ENCODE results near the gene CHPT1. TPM values are rescaled to one million over a fixed set of nuclear protein-coding genes. Genes with fewer than 3 reads are reported as not detected.

CHPT1 gene
- total RNA-seq (9.1 TPM), polyA plus RNA-seq (10 to 100 TPM in 3 of 4 donors, 1 to 10 TPM in 1; 2.8 to 15.3 (median 12.1) TPM)

GRCh38 chr12:101697197-101697929, at the start of gene CHPT1:
Gene CHPT1 (plus strand): TSS chr12:101697640. CDS start chr12:101697862, 222 bp downstream.
- DNase-seq, result peak; percentile 57 to 65 (median 58)
- H3K4me3 Mint-ChIP-seq, result peak within 1 kb of the TSS; percentile 88 to 94 (median 94)
- H3K4me1 ChIP-seq (ENCODE audit: control insufficient read depth, insufficient read depth, low read length, poor library complexity, severe bottlenecking), result peaks cover 5% of the 10 kb centered on the region
- no peaks in the 10 kb centered on the region for H3K36me3 Mint-ChIP-seq
- peak; percentile 70 to 72 for ATAC-seq (ENCODE audit: low read depth in 2 of 2)
- H3K27ac Mint-ChIP-seq, result peak within 1 kb of the TSS; percentile 76 to 93 (median 92)
- H3K36me3 ChIP-seq (ENCODE audit: control insufficient read depth, insufficient read depth, low read length), result no peaks in the 10 kb centered on the region
- peaks cover 0 to 58% (median 25%) of the 10 kb centered on the region in 4 donors for H3K4me1 Mint-ChIP-seq
- H3K9me3 Mint-ChIP-seq, result no peaks in the 10 kb centered on the region
- peak within 1 kb of the TSS; percentile 81 for H3K4me3 ChIP-seq (ENCODE audit: low read depth, low read length)
- H3K27me3 Mint-ChIP-seq, result peaks cover 35% of the 10 kb centered on the region
- H3K27ac ChIP-seq (ENCODE audit: insufficient read depth, low read length, poor library complexity, severe bottlenecking), result peak within 1 kb of the TSS; percentile 27
- no peaks in the 10 kb centered on the region for H3K27me3 ChIP-seq (ENCODE audit: control insufficient read depth, insufficient read depth, low read length)
- H3K9me3 ChIP-seq (ENCODE audit: control insufficient read depth in 2 of 2, low read length in 2 of 2), result no peaks in the 10 kb centered on the region

- H3K4me1 Mint-ChIP-seq, result no peaks in the 10 kb centered on the region
- Histone ChIP-seq H3K9me3 (ENCODE audit: control insufficient read depth in 2 of 2, low read length in 2 of 2) (no peaks in the 10 kb centered on the region), H3K4me1 (ENCODE audit: control insufficient read depth, insufficient read depth, low read length, poor library complexity, severe bottlenecking) (no peaks in the 10 kb centered on the region), H3K27me3 (ENCODE audit: control insufficient read depth, insufficient read depth, low read length) (peaks cover 7% of the 10 kb centered on the region), H3K4me3 (ENCODE audit: low read depth, low read length) (no peak overlapping the region), H3K36me3 (ENCODE audit: control insufficient read depth, insufficient read depth, low read length) (no peaks in the 10 kb centered on the region), H3K27ac (ENCODE audit: insufficient read depth, low read length, poor library complexity, severe bottlenecking) (no peak overlapping the region)
- ATAC-seq (ENCODE audit: low read depth in 2 of 2) (no peak), DNase-seq (no peak)
- no peak overlapping the region for H3K27ac Mint-ChIP-seq
- H3K9me3 Mint-ChIP-seq, result no peaks in the 10 kb centered on the region
- H3K27me3 Mint-ChIP-seq, result peaks cover 17% of the 10 kb centered on the region
- H3K4me3 Mint-ChIP-seq, result no peak overlapping the region
- no peaks in the 10 kb centered on the region for H3K36me3 Mint-ChIP-seq
These were observed 49.7 kb upstream of the CHPT1 start for GRCh38 chr12:101647711-101648110.

- H3K36me3 Mint-ChIP-seq, result no peaks in the 10 kb centered on the region
These were observed 49.2 kb upstream of the CHPT1 start for GRCh38 chr12:101648195-101648594.

GRCh38 chr12:101650346-101651117, 46.9 kb upstream of the CHPT1 start:
- peaks cover 19% of the 10 kb centered on the region for H3K27me3 Mint-ChIP-seq
- Histone ChIP-seq H3K36me3 (ENCODE audit: control insufficient read depth, insufficient read depth, low read length) (no peaks in the 10 kb centered on the region), H3K27ac (ENCODE audit: insufficient read depth, low read length, poor library complexity, severe bottlenecking) (no peak overlapping the region), H3K4me3 (ENCODE audit: low read depth, low read length) (no peak overlapping the region), H3K4me1 (ENCODE audit: control insufficient read depth, insufficient read depth, low read length, poor library complexity, severe bottlenecking) (no peaks in the 10 kb centered on the region), H3K9me3 (ENCODE audit: control insufficient read depth in 2 of 2, low read length in 2 of 2) (no peaks in the 10 kb centered on the region), H3K27me3 (ENCODE audit: control insufficient read depth, insufficient read depth, low read length) (peaks cover 6% of the 10 kb centered on the region)
- H3K4me1 Mint-ChIP-seq, result no peaks in the 10 kb centered on the region
- no peak overlapping the region for H3K27ac Mint-ChIP-seq
- ATAC-seq (ENCODE audit: low read depth in 2 of 2), result no peak
- H3K36me3 Mint-ChIP-seq, result no peaks in the 10 kb centered on the region
- H3K9me3 Mint-ChIP-seq, result no peaks in the 10 kb centered on the region
- no peak overlapping the region for H3K4me3 Mint-ChIP-seq
- no peak for DNase-seq

More at GRCh38 chr12:101648195-101648594, 49.2 kb upstream of the CHPT1 start:
- Mint-ChIP-seq H3K27ac (no peak overlapping the region), H3K27me3 (peaks cover 22% of the 10 kb centered on the region), H3K4me3 (no peak overlapping the region), H3K4me1 (no peaks in the 10 kb centered on the region), H3K9me3 (no peaks in the 10 kb centered on the region)
- no peak for ATAC-seq (ENCODE audit: low read depth in 2 of 2)
- Histone ChIP-seq H3K9me3 (ENCODE audit: control insufficient read depth in 2 of 2, low read length in 2 of 2) (no peaks in the 10 kb centered on the region), H3K36me3 (ENCODE audit: control insufficient read depth, insufficient read depth, low read length) (no peaks in the 10 kb centered on the region), H3K27me3 (ENCODE audit: control insufficient read depth, insufficient read depth, low read length) (peaks cover 4% of the 10 kb centered on the region), H3K27ac (ENCODE audit: insufficient read depth, low read length, poor library complexity, severe bottlenecking) (no peak overlapping the region), H3K4me3 (ENCODE audit: low read depth, low read length) (no peak overlapping the region), H3K4me1 (ENCODE audit: control insufficient read depth, insufficient read depth, low read length, poor library complexity, severe bottlenecking) (no peaks in the 10 kb centered on the region)
- DNase-seq, result no peak

DNA sequence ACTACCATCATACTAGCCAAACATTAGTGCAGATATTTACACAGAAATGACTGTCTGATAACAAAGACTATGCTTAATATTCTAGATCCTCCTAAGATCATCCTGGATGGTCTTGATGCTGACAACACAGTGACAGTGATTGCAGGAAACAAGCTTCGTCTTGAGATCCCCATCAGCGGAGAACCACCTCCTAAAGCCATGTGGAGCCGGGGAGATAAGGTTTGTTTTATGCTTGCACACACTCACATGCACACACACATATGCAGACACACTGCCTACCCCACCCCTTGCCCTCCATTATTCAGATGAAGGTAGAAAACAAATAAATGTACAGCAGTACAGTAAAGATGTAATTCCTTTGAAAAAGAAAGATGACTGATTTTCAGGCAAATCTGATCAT, 44.4 kb upstream of the CHPT1 start:
- no peak overlapping the region for H3K4me3 ChIP-seq (ENCODE audit: low read depth, low read length)
- H3K36me3 ChIP-seq (ENCODE audit: control insufficient read depth, insufficient read depth, low read length), result no peaks in the 10 kb centered on the region
- no peaks in the 10 kb centered on the region for H3K9me3 ChIP-seq (ENCODE audit: control insufficient read depth in 2 of 2, low read length in 2 of 2)
- H3K4me1 Mint-ChIP-seq, result no peaks in the 10 kb centered on the region
- peaks cover 19% of the 10 kb centered on the region for H3K27me3 Mint-ChIP-seq
- ATAC-seq (ENCODE audit: low read depth in 2 of 2) (no peak), DNase-seq (no peak)
- peaks cover 5% of the 10 kb centered on the region for H3K27me3 ChIP-seq (ENCODE audit: control insufficient read depth, insufficient read depth, low read length)
- no peaks in the 10 kb centered on the region for H3K36me3 Mint-ChIP-seq
- no peaks in the 10 kb centered on the region for H3K9me3 Mint-ChIP-seq
- H3K4me3 Mint-ChIP-seq, result no peak overlapping the region
- H3K4me1 ChIP-seq (ENCODE audit: control insufficient read depth, insufficient read depth, low read length, poor library complexity, severe bottlenecking), result no peaks in the 10 kb centered on the region
- no peak overlapping the region for H3K27ac Mint-ChIP-seq
- no peak overlapping the region for H3K27ac ChIP-seq (ENCODE audit: insufficient read depth, low read length, poor library complexity, severe bottlenecking)

GRCh38 chr12:101653503-101653902, 43.9 kb upstream of the CHPT1 start:
- H3K9me3 Mint-ChIP-seq, result peaks cover 0 to 1% (median 0%) of the 10 kb centered on the region in 7 donors
- no peaks in the 10 kb centered on the region for H3K36me3 Mint-ChIP-seq
- no peak overlapping the region for H3K27ac Mint-ChIP-seq
- H3K4me3 ChIP-seq (ENCODE audit: low read depth, low read length), result no peak overlapping the region
- no peak overlapping the region for H3K4me3 Mint-ChIP-seq
- no peaks in the 10 kb centered on the region for H3K36me3 ChIP-seq (ENCODE audit: control insufficient read depth, insufficient read depth, low read length)
- no peaks in the 10 kb centered on the region for H3K4me1 Mint-ChIP-seq
- peaks cover 5% of the 10 kb centered on the region for H3K27me3 ChIP-seq (ENCODE audit: control insufficient read depth, insufficient read depth, low read length)
- H3K27me3 Mint-ChIP-seq, result peaks cover 24% of the 10 kb centered on the region
- H3K27ac ChIP-seq (ENCODE audit: insufficient read depth, low read length, poor library complexity, severe bottlenecking), result no peak overlapping the region
- no peaks in the 10 kb centered on the region for H3K4me1 ChIP-seq (ENCODE audit: control insufficient read depth, insufficient read depth, low read length, poor library complexity, severe bottlenecking)
- DNase-seq (no peak), ATAC-seq (ENCODE audit: low read depth in 2 of 2) (no peak)
- no peaks in the 10 kb centered on the region for H3K9me3 ChIP-seq (ENCODE audit: control insufficient read depth in 2 of 2, low read length in 2 of 2)

DNA sequence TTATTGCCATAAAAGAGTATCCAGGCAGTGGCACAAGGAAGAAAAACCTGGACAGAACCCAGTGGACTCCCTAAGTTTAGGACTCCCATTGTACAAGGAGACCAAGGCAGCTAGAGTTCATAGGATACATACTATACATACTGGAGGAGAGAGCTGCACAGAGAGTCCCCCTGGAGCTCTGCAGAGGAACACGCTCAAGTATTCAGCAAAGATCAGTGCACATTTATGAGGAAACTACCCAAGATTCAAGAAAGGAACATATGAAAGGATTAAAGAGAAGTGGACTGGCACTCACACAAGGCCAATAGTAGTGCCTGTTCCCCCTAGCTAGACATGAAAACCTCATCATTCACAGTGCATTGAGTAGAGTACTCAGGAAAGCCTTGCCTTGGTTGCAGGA, 43.0 kb upstream of the CHPT1 start:
- Histone ChIP-seq H3K27me3 (ENCODE audit: control insufficient read depth, insufficient read depth, low read length) (peaks cover 5% of the 10 kb centered on the region), H3K9me3 (ENCODE audit: control insufficient read depth in 2 of 2, low read length in 2 of 2) (no peaks in the 10 kb centered on the region), H3K36me3 (ENCODE audit: control insufficient read depth, insufficient read depth, low read length) (no peaks in the 10 kb centered on the region), H3K4me1 (ENCODE audit: control insufficient read depth, insufficient read depth, low read length, poor library complexity, severe bottlenecking) (no peaks in the 10 kb centered on the region), H3K4me3 (ENCODE audit: low read depth, low read length) (no peak overlapping the region), H3K27ac (ENCODE audit: insufficient read depth, low read length, poor library complexity, severe bottlenecking) (no peak overlapping the region)
- Mint-ChIP-seq H3K9me3 (peaks cover 0 to 1% (median 0%) of the 10 kb centered on the region in 7 donors), H3K4me3 (no peak overlapping the region), H3K27me3 (peaks cover 24% of the 10 kb centered on the region), H3K4me1 (no peaks in the 10 kb centered on the region), H3K27ac (no peak overlapping the region), H3K36me3 (no peaks in the 10 kb centered on the region)
- no peak for DNase-seq
- no peak for ATAC-seq (ENCODE audit: low read depth in 2 of 2)

All from CD4-positive, CD25-positive, alpha-beta regulatory T cell (primary cell).